IMR-90 (cell line): Measurements from ENCODE around the gene SPPL2C. TPM values are rescaled to one million over a fixed set of nuclear protein-coding genes. Genes with fewer than 3 reads are reported as not detected.

Experiments
- ATAC-seq: fragments of 200-7000 bp; cut with Tn5 transposase; 2 replicates; pipeline ENCODE4 v1.9.1; 2020; ENCODE audit warnings: low read depth, mild to moderate bottlenecking, moderate library complexity
- BruUV-seq: library from RNA; stranded (reverse); fragments of 400-500 nt; replicated peaks from 2 replicates; lab custom pipeline; 2021; lab: Mats Ljungman, UMichigan
- CTCF ChIA-PET: fragments of 300-600 bp; formaldehyde crosslinking; extraction: SDS; loops from one replicate; lab custom pipeline; 2021; ENCODE audit warnings: antibody characterized with exemption; lab: Yijun Ruan, JAX
- POLR2A ChIA-PET: fragments of 300-600 bp; sonication (Branson Sonifier 250); formaldehyde crosslinking; loops from one replicate; lab custom pipeline; 2022; ENCODE audit warnings: antibody characterized with exemption; ENCODE audit not compliant: unreplicated experiment; lab: Charles Lee
- DNase-seq: peaks from one replicate; pipeline ENCODE4 v3.0.0; 2013
- H2AFZ ChIP-seq: replicated peaks from 2 replicates; pipeline ENCODE3; 2013; ENCODE audit warnings: low read length, mild to moderate bottlenecking; ENCODE audit not compliant: poor library complexity
- H2AK5ac ChIP-seq: 2 replicates; pipeline ENCODE4 v1.6.1; 2013; ENCODE audit warnings: low read depth, low read length, inconsistent platforms
- H2AK9ac ChIP-seq: replicated peaks from 2 replicates; pipeline ENCODE3; 2013; ENCODE audit warnings: mild to moderate bottlenecking, low read depth, low read length, moderate library complexity; ENCODE audit not compliant: poor library complexity
- H2BK120ac ChIP-seq: 2 replicates; pipeline ENCODE4 v1.6.1; 2013; ENCODE audit warnings: low read depth, low read length, inconsistent platforms
- H2BK15ac ChIP-seq: 3 replicates; pipeline ENCODE4 v1.6.1; 2013; ENCODE audit warnings: low read depth, low read length, inconsistent platforms
- H2BK20ac ChIP-seq: 2 replicates; pipeline ENCODE4 v1.6.1; 2013; ENCODE audit warnings: low read depth, mild to moderate bottlenecking, inconsistent platforms, low read length, moderate library complexity
- H2BK5ac ChIP-seq: 2 replicates; pipeline ENCODE4 v1.6.1; 2013; ENCODE audit warnings: mild to moderate bottlenecking, low read depth, low read length, inconsistent platforms; ENCODE audit not compliant: poor library complexity, severe bottlenecking
- H3K14ac ChIP-seq: replicated peaks from 2 replicates; pipeline ENCODE4 v1.6.1; 2013; ENCODE audit warnings: low read depth, low read length, inconsistent platforms
- H3K18ac ChIP-seq: 2 replicates; pipeline ENCODE4 v1.6.1; 2013; ENCODE audit warnings: low read depth, low read length, control low read depth
- H3K23ac ChIP-seq: 2 replicates; pipeline ENCODE4 v1.6.1; 2013; ENCODE audit warnings: low read depth, low read length, inconsistent platforms
- H3K27ac ChIP-seq: 2 replicates; pipeline ENCODE4 v1.5.1; 2013; ENCODE audit warnings: mild to moderate bottlenecking, control low read depth, low read length; ENCODE audit not compliant: insufficient read depth
- H3K27me3 ChIP-seq: 2 replicates; pipeline ENCODE4 v1.6.1; 2013; ENCODE audit warnings: low read length; ENCODE audit not compliant: control insufficient read depth, insufficient read depth
- H3K36me3 ChIP-seq: 2 replicates; pipeline ENCODE4 v1.6.1; 2013; ENCODE audit warnings: low read length, mixed read lengths; ENCODE audit not compliant: control insufficient read depth, insufficient read depth
- H3K4ac ChIP-seq: 2 replicates; pipeline ENCODE4 v1.6.1; 2013; ENCODE audit warnings: low read depth, low read length, inconsistent platforms
- H3K4me1 ChIP-seq: 2 replicates; pipeline ENCODE4 v1.6.1; 2013; ENCODE audit warnings: low read length, mixed read lengths; ENCODE audit not compliant: control insufficient read depth, insufficient read depth
- H3K4me2 ChIP-seq: 2 replicates; pipeline ENCODE4 v1.6.1; 2013; ENCODE audit warnings: low read depth, mild to moderate bottlenecking, control low read depth, low read length, moderate library complexity
- H3K4me3 ChIP-seq: 2 replicates; pipeline ENCODE4 v1.5.1; 2013; ENCODE audit warnings: low read depth, mild to moderate bottlenecking, control low read depth, low read length, moderate library complexity; ENCODE audit not compliant: insufficient read depth
- H3K56ac ChIP-seq: 2 replicates; pipeline ENCODE4 v1.6.1; 2013; ENCODE audit warnings: low read length, inconsistent platforms; ENCODE audit not compliant: insufficient read depth; ENCODE audit errors: extremely low read depth
- H3K79me1 ChIP-seq, 2 experiments: 2 replicates each; pipeline ENCODE4 v1.6.1; 2013; ENCODE audit warnings: low read length in 2 of 2, inconsistent platforms in 1 of 2, low read depth in 1 of 2
- H3K9ac ChIP-seq: 2 replicates; pipeline ENCODE4 v1.6.1; 2013; ENCODE audit warnings: low read depth, low read length, control low read depth
- H3K9me1 ChIP-seq: 2 replicates; pipeline ENCODE4 v1.6.1; 2013; ENCODE audit warnings: low read length, inconsistent platforms; ENCODE audit not compliant: insufficient read depth
- H3K9me3 ChIP-seq: 2 replicates; pipeline ENCODE4 v1.6.1; 2013; ENCODE audit warnings: low read length; ENCODE audit not compliant: control insufficient read depth, insufficient read depth
- H4K20me1 ChIP-seq: 2 replicates; pipeline ENCODE4 v1.6.1; 2013; ENCODE audit warnings: low read length, inconsistent platforms; ENCODE audit not compliant: insufficient read depth
- H4K5ac ChIP-seq: 2 replicates; pipeline ENCODE4 v1.6.1; 2013; ENCODE audit warnings: mild to moderate bottlenecking, low read depth, low read length, control low read depth
- H4K8ac ChIP-seq, 2 experiments: 2 replicates each; pipeline ENCODE4 v1.6.1; 2013; ENCODE audit warnings: low read depth in 2 of 2, low read length in 2 of 2, control low read depth in 1 of 2, inconsistent platforms in 1 of 2
- H4K91ac ChIP-seq: 2 replicates; pipeline ENCODE4 v1.6.1; 2013; ENCODE audit warnings: low read depth, low read length, inconsistent platforms; ENCODE audit not compliant: insufficient read depth
- BHLHE40 ChIP-seq: fragments of 150-350 bp; IDR thresholded peaks from 2 replicates; pipeline ENCODE4 v1.6.1; 2016; ENCODE audit warnings: mild to moderate bottlenecking, low read depth, low read length
- CEBPB ChIP-seq: IDR thresholded peaks from 2 replicates; pipeline ENCODE4 v1.6.1; 2012; ENCODE audit warnings: low read depth, low read length, improper control_type of control experiment
- CHD1 ChIP-seq: IDR thresholded peaks from 2 replicates; pipeline ENCODE4 v1.6.1; 2012; ENCODE audit warnings: low read depth, low read length, improper control_type of control experiment
- FOS ChIP-seq: fragments of 150-350 bp; IDR thresholded peaks from 2 replicates; pipeline ENCODE4 v1.6.1; 2016; ENCODE audit warnings: low read depth, low read length
- MAFK ChIP-seq: IDR thresholded peaks from 2 replicates; pipeline ENCODE4 v1.6.1; 2012; ENCODE audit warnings: low read depth, low read length, improper control_type of control experiment
- MAZ ChIP-seq: IDR thresholded peaks from 2 replicates; pipeline ENCODE4 v1.6.1; 2012; ENCODE audit warnings: low read depth, mild to moderate bottlenecking, low read length, improper control_type of control experiment, moderate library complexity, borderline replicate concordance
- MXI1 ChIP-seq: IDR thresholded peaks from 2 replicates; pipeline ENCODE4 v1.6.1; 2012; ENCODE audit warnings: low read depth, mild to moderate bottlenecking, low read length, moderate library complexity, borderline replicate concordance
- NFE2L2 ChIP-seq: fragments of 150-350 bp; IDR thresholded peaks from 2 replicates; pipeline ENCODE4 v1.6.1; 2016; ENCODE audit warnings: low read depth, mild to moderate bottlenecking, low read length
- POLR2A ChIP-seq: IDR thresholded peaks from 2 replicates; pipeline ENCODE4 v1.6.1; 2012; ENCODE audit warnings: mild to moderate bottlenecking, low read depth, low read length
- RAD21 ChIP-seq: IDR thresholded peaks from 2 replicates; pipeline ENCODE4 v1.6.1; 2012; ENCODE audit warnings: low read length, improper control_type of control experiment
- RCOR1 ChIP-seq: IDR thresholded peaks from 2 replicates; pipeline ENCODE4 v1.6.1; 2012; ENCODE audit warnings: mild to moderate bottlenecking, low read length, improper control_type of control experiment; ENCODE audit not compliant: insufficient replicate concordance
- RFX5 ChIP-seq: IDR thresholded peaks from 2 replicates; pipeline ENCODE4 v1.8.0; 2012; ENCODE audit warnings: low read depth, mild to moderate bottlenecking, low read length, moderate library complexity
- SMC3 ChIP-seq: fragments of 150-350 bp; IDR thresholded peaks from 2 replicates; pipeline ENCODE4 v1.6.1; 2016; ENCODE audit warnings: low read depth, mild to moderate bottlenecking, antibody characterized with exemption, low read length, moderate library complexity
- WGBS, 2 experiments: methylation state at CpG; one replicate each; pipeline versions ENCODE4 v1.1.5 to v1.1.7; 2013; ENCODE audit warnings: missing lambda C conversion rate in 2 of 2; ENCODE audit not compliant: insufficient read length in 1 of 2; ENCODE audit errors: extremely low coverage in 2 of 2; 5-methylcytosine and 5-hydroxymethylcytosine counted together
- dilution Hi-C: fragments of 300-500 bp; cut with HindIII; formaldehyde crosslinking; loops from one replicate; pipeline ENCODE4 v1.14.3; 2018; ENCODE audit warnings: low sequenced_read_pairs; ENCODE audit not compliant: unreplicated experiment
- in situ Hi-C: fragments of 300-500 bp; cut with MboI; formaldehyde crosslinking; loops from 3 replicates; pipeline ENCODE4 v1.14.3; 2019; ENCODE audit warnings: low sequenced_read_pairs, inconsistent platforms, mixed read lengths
- intact Hi-C: fragments of 100-400 bp; cut with micrococcal nuclease; formaldehyde crosslinking; loops from 2 replicates; pipeline ENCODE4 v1.10.0; 2022
- polyA plus RNA-seq, 3 experiments: library from polyadenylated mRNA; depleted of rRNA; stranded (reverse); fragments of >200 nt; gene quantifications; 2 replicates each; pipeline ENCODE4 v1.2.3, GENCODE V29; 2012; ENCODE audit warnings: low replicate concordance in 1 of 3
- total RNA-seq: library from RNA; depleted of rRNA; stranded (reverse); fragments of >200 nt; gene quantifications from 2 replicates; pipeline ENCODE4 v1.2.3, GENCODE V29; 2012
- TF ChIP-seq, protein P1 (sequence below): fragments of 150-350 bp; IDR thresholded peaks from 2 replicates; pipeline ENCODE4 v1.6.1; 2017; ENCODE audit warnings: mild to moderate bottlenecking, antibody characterized with exemption, low read length, low read depth
- TF ChIP-seq, protein P2 (sequence below): conservative IDR thresholded peaks from 2 replicates; pipeline ENCODE4 v1.5.1; 2012; ENCODE audit warnings: mild to moderate bottlenecking, low read depth, low read length, improper control_type of control experiment
- TF ChIP-seq, protein P3 (sequence below): fragments of 150-350 bp; IDR thresholded peaks from 2 replicates; pipeline ENCODE4 v1.6.1; 2016; ENCODE audit warnings: low read depth, mild to moderate bottlenecking, low read length, moderate library complexity, borderline replicate concordance

SPPL2C gene
- total and polyA plus RNA-seq, 2 of the 4 experiments (the other 2 are of a cell fraction): not detected

DNA sequence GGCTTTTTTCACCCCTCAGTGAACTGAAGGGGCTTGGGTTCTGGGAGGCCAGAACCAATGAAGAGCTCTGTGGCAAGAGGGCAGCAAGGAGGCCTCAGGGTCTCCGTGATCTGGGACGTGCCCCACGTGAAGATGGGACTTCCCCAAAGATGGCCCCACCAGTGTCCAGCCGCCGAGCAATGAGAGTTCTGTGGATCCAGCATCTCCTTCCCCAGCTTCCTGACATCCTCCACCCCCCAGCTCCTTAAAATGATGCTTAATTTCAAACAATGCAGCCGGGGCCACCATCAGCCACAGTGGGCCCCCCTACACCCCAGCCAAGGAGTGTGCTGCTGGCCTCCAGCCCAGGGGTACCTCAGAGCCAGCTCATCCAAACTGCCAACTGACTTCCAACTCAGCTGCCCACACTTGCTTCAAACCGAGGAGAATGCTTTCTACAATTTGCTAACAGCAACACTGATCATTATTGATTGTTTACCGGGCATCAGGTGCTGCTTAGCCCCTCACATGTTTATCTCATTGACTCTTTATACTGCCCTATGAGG, 5.9 kb upstream of the SPPL2C start:
- no peak overlapping the region for H4K8ac ChIP-seq
- no peak overlapping the region for H2BK20ac ChIP-seq
- no peak overlapping the region for H2AK9ac ChIP-seq
- H3K9ac ChIP-seq: no peak overlapping the region
- H2AFZ ChIP-seq: no peak overlapping the region
- ChIA-PET CTCF (interaction anchor here (1.0 kb wide), 1 partner anchor 199 kb away, joined by 6 read pairs; no protein-coding TSS in a partner anchor), POLR2A (no interaction called here)
- intact Hi-C loops (loop anchor here (10.0 kb wide), 1 partner anchor 624 kb away; no protein-coding TSS in a partner anchor), in situ Hi-C loops (loop anchor here (25.0 kb wide), 1 partner anchor 427 kb away; no protein-coding TSS in a partner anchor), dilution Hi-C loops (no loop called here)
- H3K4me3 ChIP-seq: no peak overlapping the region
- H2BK120ac ChIP-seq: no peak overlapping the region
- H3K14ac ChIP-seq: no peak overlapping the region
- H4K5ac ChIP-seq: no peak overlapping the region
- no peak overlapping the region for H3K18ac ChIP-seq
- no peak for DNase-seq
- no peak overlapping the region for H3K56ac ChIP-seq
- H3K4me1 ChIP-seq: no peaks in the 10 kb centered on the region
- no TSS peak for BruUV-seq
- no peak overlapping the region for H3K23ac ChIP-seq
- H3K9me3 ChIP-seq: no peaks in the 10 kb centered on the region
- ATAC-seq: no peak
- no peak overlapping the region for H3K27ac ChIP-seq
- H2AK5ac ChIP-seq: no peak overlapping the region
- no peaks in the 10 kb centered on the region for H3K79me1 ChIP-seq
- no peak overlapping the region for H2BK5ac ChIP-seq
- H2BK15ac ChIP-seq: no peak overlapping the region
- H4K91ac ChIP-seq: no peak overlapping the region
- no peaks in the 10 kb centered on the region for H3K9me1 ChIP-seq
- peaks cover 20% of the 10 kb centered on the region for H3K27me3 ChIP-seq
- TF ChIP-seq MAZ (no peak), SMC3 (no peak), FOS (no peak), POLR2A (no peak), CHD1 (no peak), CEBPB (no peak), NFE2L2 (no peak), MXI1 (no peak), MAFK (no peak), RAD21 (no peak), RFX5 (no peak), BHLHE40 (no peak), RCOR1 (no peak)
- TF ChIP-seq, protein P1, sequence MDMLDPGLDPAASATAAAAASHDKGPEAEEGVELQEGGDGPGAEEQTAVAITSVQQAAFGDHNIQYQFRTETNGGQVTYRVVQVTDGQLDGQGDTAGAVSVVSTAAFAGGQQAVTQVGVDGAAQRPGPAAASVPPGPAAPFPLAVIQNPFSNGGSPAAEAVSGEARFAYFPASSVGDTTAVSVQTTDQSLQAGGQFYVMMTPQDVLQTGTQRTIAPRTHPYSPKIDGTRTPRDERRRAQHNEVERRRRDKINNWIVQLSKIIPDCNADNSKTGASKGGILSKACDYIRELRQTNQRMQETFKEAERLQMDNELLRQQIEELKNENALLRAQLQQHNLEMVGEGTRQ: no peak
- TF ChIP-seq, protein P2, sequence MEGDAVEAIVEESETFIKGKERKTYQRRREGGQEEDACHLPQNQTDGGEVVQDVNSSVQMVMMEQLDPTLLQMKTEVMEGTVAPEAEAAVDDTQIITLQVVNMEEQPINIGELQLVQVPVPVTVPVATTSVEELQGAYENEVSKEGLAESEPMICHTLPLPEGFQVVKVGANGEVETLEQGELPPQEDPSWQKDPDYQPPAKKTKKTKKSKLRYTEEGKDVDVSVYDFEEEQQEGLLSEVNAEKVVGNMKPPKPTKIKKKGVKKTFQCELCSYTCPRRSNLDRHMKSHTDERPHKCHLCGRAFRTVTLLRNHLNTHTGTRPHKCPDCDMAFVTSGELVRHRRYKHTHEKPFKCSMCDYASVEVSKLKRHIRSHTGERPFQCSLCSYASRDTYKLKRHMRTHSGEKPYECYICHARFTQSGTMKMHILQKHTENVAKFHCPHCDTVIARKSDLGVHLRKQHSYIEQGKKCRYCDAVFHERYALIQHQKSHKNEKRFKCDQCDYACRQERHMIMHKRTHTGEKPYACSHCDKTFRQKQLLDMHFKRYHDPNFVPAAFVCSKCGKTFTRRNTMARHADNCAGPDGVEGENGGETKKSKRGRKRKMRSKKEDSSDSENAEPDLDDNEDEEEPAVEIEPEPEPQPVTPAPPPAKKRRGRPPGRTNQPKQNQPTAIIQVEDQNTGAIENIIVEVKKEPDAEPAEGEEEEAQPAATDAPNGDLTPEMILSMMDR: no peak
- TF ChIP-seq, protein P3, sequence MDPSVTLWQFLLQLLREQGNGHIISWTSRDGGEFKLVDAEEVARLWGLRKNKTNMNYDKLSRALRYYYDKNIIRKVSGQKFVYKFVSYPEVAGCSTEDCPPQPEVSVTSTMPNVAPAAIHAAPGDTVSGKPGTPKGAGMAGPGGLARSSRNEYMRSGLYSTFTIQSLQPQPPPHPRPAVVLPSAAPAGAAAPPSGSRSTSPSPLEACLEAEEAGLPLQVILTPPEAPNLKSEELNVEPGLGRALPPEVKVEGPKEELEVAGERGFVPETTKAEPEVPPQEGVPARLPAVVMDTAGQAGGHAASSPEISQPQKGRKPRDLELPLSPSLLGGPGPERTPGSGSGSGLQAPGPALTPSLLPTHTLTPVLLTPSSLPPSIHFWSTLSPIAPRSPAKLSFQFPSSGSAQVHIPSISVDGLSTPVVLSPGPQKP: no peak
- no peak overlapping the region for H3K4me2 ChIP-seq
- 45% methylated on average over 4 of the region's 8 CpGs; no CpG with 5 or more reads in 1 of the 2 experiments for WGBS, 2 experiments
- no peaks in the 10 kb centered on the region for H3K36me3 ChIP-seq
- no peaks in the 10 kb centered on the region for H4K20me1 ChIP-seq
- H3K4ac ChIP-seq: no peak overlapping the region
